Measurements from ENCODE around the gene MRPL14. TPM values are rescaled to one million over a fixed set of nuclear protein-coding genes. Genes with fewer than 3 reads are reported as not detected.
A peak's percentile ranks its signal among the peaks of the same experiment; 100 is the strongest.

MRPL14 gene
- total RNA-seq, 2 donors from 2014 or later = 26.4 to 33.5 TPM

GRCh38 chr6:44132476-44132875 is 5.2 kb upstream of the MRPL14 start:
- DNase-seq (ENCODE audit: low spot score) = peak; percentile 5
- intact Hi-C loops (cut with DNase I) = no loop called here

- intact Hi-C loops (cut with DNase I) = no loop called here
Observed at GRCh38 chr6:44131892-44132291, 4.6 kb upstream of the MRPL14 start.

DNA sequence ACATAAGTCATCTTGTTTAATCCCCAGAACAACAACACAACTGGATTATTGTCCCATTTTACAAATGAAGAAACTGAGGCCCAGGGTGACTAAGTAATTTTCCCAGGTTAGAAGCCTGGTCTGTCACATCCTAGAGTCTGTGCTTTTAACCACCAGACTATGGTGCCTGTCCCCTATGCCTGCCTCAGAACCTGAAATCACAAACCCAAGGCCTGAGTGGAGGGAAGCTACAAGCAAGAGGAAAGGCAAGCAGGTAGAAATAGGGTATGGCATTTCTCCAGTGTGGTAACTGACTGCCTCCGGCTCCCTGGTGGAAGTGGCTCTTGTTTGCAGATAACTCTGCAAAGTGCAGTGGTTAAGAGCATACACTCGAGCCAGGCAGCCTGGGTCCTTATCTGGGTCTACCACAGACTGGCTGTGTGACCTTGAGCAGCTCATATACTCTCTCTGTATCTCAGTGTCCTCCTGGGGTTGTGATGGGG is 2.6 kb upstream of the MRPL14 start:
- peak; percentile 55 for DNase-seq (ENCODE audit: low spot score)
- intact Hi-C loops (cut with DNase I) = no loop called here

More at GRCh38 chr6:44131892-44132291, 4.6 kb upstream of the MRPL14 start:
- DNase-seq (ENCODE audit: low spot score) = peak; percentile 50

DNA sequence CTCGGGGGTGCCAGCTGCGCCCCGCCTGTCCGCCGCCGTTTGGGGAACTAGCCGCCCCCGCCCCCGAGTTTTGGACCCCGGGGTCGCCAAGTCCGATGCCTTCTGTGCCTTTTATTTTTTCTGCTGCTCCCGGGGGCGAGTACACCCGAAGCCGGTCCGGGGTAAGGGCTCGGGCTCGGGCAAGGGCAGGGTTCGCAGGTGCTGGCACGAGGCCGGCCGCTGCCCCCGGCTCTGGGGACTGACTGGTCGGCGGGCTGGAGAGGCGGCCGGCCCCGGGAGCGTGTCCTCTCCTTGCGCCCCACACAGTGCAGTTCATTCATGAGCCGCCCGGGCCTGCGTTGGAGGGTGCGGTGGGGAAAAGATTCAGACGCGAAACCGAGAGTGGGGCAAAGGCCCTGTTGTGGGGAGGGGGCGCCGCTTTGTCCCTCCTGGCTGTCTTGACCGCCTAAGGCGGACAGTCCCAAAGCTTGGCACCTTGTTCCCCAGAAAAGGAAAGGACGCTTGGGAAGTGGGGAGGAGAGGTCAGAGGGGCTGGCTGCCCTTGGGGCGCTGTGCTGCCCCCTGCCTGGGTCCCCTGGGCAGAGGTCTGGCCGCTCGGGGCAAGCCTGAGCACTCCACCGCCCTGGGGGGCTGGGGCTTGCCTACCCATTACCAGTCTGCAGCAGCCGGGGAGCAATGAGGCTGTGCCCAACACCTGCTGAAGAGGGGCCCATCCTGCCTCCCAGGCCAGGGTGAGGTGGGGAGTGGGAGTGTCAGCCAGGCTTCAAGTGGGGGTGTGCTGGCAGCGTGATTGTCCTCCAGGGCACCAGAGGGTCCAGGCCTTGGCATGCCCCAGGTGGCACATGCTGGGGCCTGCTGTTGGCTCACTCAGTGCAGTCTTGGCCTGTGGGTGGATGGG is 1.0 kb upstream of the MRPL14 start:
- intact Hi-C loops (cut with DNase I) = no loop called here
- peak; percentile 86 for DNase-seq (ENCODE audit: low spot score)

- intact Hi-C loops (cut with DNase I) = no loop called here
- peak; percentile 85 for DNase-seq (ENCODE audit: low spot score)
Observed at GRCh38 chr6:44126320-44127149, 717 bp downstream of the MRPL14 start.

GRCh38 chr6:44123544-44123943 is 3.7 kb downstream of the MRPL14 start:
- intact Hi-C loops (cut with DNase I) = no loop called here
- DNase-seq (ENCODE audit: low spot score) = no peak

GRCh38 chr6:44122801-44123200 is 4.5 kb downstream of the MRPL14 start:
- no peak for DNase-seq (ENCODE audit: low spot score)
- intact Hi-C loops (cut with DNase I) = no loop called here

- intact Hi-C loops (cut with DNase I) = no loop called here
- no peak for DNase-seq (ENCODE audit: low spot score)
Observed at GRCh38 chr6:44120692-44121443, 6.4 kb downstream of the MRPL14 start.

GRCh38 chr6:44119704-44120262 is 7.5 kb downstream of the MRPL14 start:
- no peak for DNase-seq (ENCODE audit: low spot score)
- intact Hi-C loops (cut with DNase I) = loop anchor here in 1 of 2 donors (10.0 kb wide), 1 partner anchor 115 kb away; no protein-coding TSS in a partner anchor

GRCh38 chr6:44117397-44118128 is 9.7 kb downstream of the MRPL14 start:
- DNase-seq (ENCODE audit: low spot score) = no peak
- intact Hi-C loops (cut with DNase I) = loop anchor here in 1 of 2 donors (10.0 kb wide), 1 partner anchor 117 kb away; no protein-coding TSS in a partner anchor

DNA sequence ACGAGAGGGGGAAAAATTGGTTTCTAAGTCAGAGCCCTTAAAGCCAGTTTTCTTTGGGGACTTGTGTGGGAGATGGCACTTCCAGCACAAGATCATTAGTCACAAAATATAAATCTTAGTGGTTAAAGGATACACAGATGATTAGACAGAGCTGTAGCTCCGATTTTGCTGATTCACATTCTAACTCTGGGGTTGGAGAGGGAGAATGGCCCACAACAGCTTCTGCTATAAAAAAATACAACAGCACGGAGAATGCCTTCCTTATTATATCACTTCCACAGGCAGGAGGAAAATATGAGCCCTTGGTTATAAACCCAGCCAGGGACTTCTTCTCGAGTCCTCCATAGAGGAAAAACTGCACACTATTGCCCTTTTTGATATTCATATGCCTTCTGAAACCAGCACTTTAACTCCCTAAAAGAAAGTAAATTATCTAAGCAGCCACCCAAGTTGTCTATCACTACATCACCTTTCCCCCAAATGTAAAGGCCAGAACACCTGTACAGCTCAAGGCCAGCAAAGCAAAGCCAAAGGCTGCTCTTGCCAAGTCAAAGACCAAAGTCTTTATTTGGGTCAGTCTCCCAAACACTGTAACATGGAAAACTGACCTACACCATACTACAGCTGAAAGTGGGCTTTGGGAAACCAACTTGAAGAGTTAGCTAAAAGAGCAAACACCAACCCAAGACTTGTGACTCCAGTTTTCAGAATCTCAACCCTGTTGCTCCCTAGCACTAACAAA is 10.4 kb downstream of the MRPL14 start:
- intact Hi-C loops (cut with DNase I) = loop anchor here in 1 of 2 donors (10.0 kb wide), 1 partner anchor 118 kb away; no protein-coding TSS in a partner anchor
- DNase-seq (ENCODE audit: low spot score) = no peak

DNA sequence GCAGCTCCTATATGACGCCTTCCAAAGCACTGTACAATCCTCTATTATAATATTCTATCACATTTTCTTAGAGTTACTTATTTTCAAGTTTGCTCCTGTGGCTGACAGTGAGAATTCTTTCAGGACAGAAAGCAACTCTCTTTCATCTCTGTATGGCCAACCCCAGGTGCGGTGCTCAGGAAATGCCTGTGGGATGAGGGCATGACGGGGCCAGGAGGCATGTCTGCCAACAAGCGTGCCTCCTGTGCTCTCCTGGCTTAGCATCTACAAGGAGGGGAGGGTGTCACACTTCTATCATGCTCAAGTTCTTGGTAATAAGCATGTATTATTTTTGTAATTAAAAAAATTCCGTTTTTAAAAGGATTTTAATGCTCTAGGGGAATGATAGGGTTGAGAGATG is 11.4 kb downstream of the MRPL14 start:
- intact Hi-C loops (cut with DNase I) = loop anchor here in 1 of 2 donors (10.0 kb wide), 1 partner anchor 119 kb away; no protein-coding TSS in a partner anchor
- DNase-seq (ENCODE audit: low spot score) = no peak

DNA sequence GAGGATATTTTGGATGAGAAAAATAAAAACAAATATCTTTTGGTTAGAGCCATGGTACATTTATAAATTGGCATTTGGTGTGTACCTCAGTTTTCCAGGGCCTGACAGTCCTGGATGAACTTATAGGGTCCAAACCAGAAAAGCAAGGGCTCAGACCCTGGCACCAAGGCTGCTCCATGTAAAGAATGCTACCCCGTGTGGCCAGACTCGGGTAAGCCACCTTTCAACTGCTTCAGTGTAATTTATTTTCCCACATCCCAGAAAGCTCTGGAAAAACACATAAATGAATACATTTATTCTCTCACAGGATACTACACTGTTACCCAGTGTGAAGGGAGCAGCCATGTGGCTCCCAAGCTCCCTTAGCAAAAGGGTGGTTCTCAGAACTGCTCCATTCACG is 13.8 kb downstream of the MRPL14 start:
- intact Hi-C loops (cut with DNase I) = loop anchor here in 1 of 2 donors (10.0 kb wide), 1 partner anchor 121 kb away; no protein-coding TSS in a partner anchor
- no peak for DNase-seq (ENCODE audit: low spot score)

GRCh38 chr6:44111434-44112417 is 15.5 kb downstream of the MRPL14 start:
- intact Hi-C loops (cut with DNase I) = loop anchor here in 1 of 2 donors (10.0 kb wide), 1 partner anchor 123 kb away; no protein-coding TSS in a partner anchor
- DNase-seq (ENCODE audit: low spot score) = no peak

GRCh38 chr6:44110966-44111365 is 16.3 kb downstream of the MRPL14 start:
- intact Hi-C loops (cut with DNase I) = loop anchor here in 1 of 2 donors (10.0 kb wide), 1 partner anchor 124 kb away; no protein-coding TSS in a partner anchor

More at GRCh38 chr6:44110966-44111365, 16.3 kb downstream of the MRPL14 start:
- DNase-seq (ENCODE audit: low spot score) = no peak
